Fibroblast of lung (primary cell): ENCODE measurements around the gene PRRT2.

Experiments
- CTCF ChIP-seq, 2 donors: IDR thresholded peaks in 1 of 2; conservative IDR thresholded peaks in 1 of 2; 1 replicate in 1 of 2; 2 replicates in 1 of 2; pipeline ENCODE4 v1.5.1; 2011 to 2012; ENCODE audit warnings: low read length in 2 of 2, control low read depth in 1 of 2, inconsistent platforms in 1 of 2, low read depth in 1 of 2, mild to moderate bottlenecking in 1 of 2
- EZH2 ChIP-seq: IDR thresholded peaks from 2 replicates; pipeline ENCODE4 v1.5.1; 2012; ENCODE audit warnings: low read length, control low read depth, mild to moderate bottlenecking; ENCODE audit errors: missing control alignments

- TF ChIP-seq CTCF (conservative IDR thresholded peaks at IDR 0.05 in 1 of 2, IDR thresholded peaks at IDR 0.05 in 1 of 2; ENCODE audit: low read depth in 1 of 2, low read length in 2 of 2): no peak
- no peak for TF ChIP-seq EZH2
Measured at GRCh38 chr16:29852654-29853053, 40.7 kb downstream of the PRRT2 start.
